ENCODE measurements around the gene MTO1. TPM values are rescaled to one million over a fixed set of nuclear protein-coding genes. Genes with fewer than 3 reads are reported as not detected.
"Not testable (repeated sequence)": the region's sequence is repeated elsewhere in the genome, so short reads cannot be mapped to it uniquely, and the experiment has no call there.

MTO1 gene
- total RNA-seq, 2 donors from 2014 or later, result 49.6 to 68.8 TPM

- ATAC-seq (replicated peaks in 1 of 2); H3K36me3 Mint-ChIP-seq (ENCODE audit: insufficient read depth in 2 of 2); H3K27ac Mint-ChIP-seq; H3K27me3 Mint-ChIP-seq (ENCODE audit: low read depth); H3K4me3 Mint-ChIP-seq; H3K9me3 Mint-ChIP-seq; DNase-seq: not testable (repeated sequence)
- peaks cover 25% of the 10 kb centered on the region for H3K4me1 Mint-ChIP-seq (ENCODE audit: low read depth)
These were observed 93.9 kb downstream of the MTO1 start for GRCh38 chr6:73555380-73555949.

GRCh38 chr6:73556836-73557235, 95.3 kb downstream of the MTO1 start:
- H3K9me3 Mint-ChIP-seq, result no peaks in the 10 kb centered on the region
- no peak for DNase-seq
- ATAC-seq (replicated peaks in 1 of 2), result no peak

More at GRCh38 chr6:73556836-73557235, 95.3 kb downstream of the MTO1 start:
- Mint-ChIP-seq H3K36me3 (ENCODE audit: insufficient read depth in 2 of 2) (no peaks in the 10 kb centered on the region), H3K27me3 (ENCODE audit: low read depth) (no peaks in the 10 kb centered on the region), H3K4me3 (no peak overlapping the region), H3K27ac (no peak overlapping the region), H3K4me1 (ENCODE audit: low read depth) (peaks cover 32% of the 10 kb centered on the region)

Other genes with a start within 250 kb of the MTO1 start
- not detected for gene KHDC1L, start 236.2 kb upstream of the MTO1 start, total RNA-seq
- gene KHDC1, start 198.5 kb upstream of the MTO1 start, total RNA-seq, result 1 to 10 TPM; 3.4 to 3.7 TPM
- gene DPPA5, start 107.5 kb upstream of the MTO1 start, total RNA-seq, result not detected
- not detected for gene KHDC3L, start 99.1 kb upstream of the MTO1 start, total RNA-seq
- under 1 TPM; 0.76 to 0.77 TPM for gene OOEP, start 91.8 kb upstream of the MTO1 start, total RNA-seq
- gene DDX43, start 66.9 kb upstream of the MTO1 start, total RNA-seq, result under 1 TPM; 0.77 to 0.93 TPM
- 10 to 100 TPM; 20.7 to 26.9 TPM for gene CGAS, start 9.4 kb upstream of the MTO1 start, total RNA-seq
- over 10,000 TPM; 15,536 to 16,076 TPM for gene EEF1A1, start 59.3 kb downstream of the MTO1 start, total RNA-seq
- gene SLC17A5, start 192.3 kb downstream of the MTO1 start, total RNA-seq, result 1 to 10 TPM; 3.2 to 4.7 TPM
- 10 to 100 TPM; 14.9 to 21.6 TPM for gene CD109, start 234.5 kb downstream of the MTO1 start, total RNA-seq